IMR-90 (cell line): ENCODE measurements around the gene FAIM2. TPM values are rescaled to one million over a fixed set of nuclear protein-coding genes. Genes with fewer than 3 reads are reported as not detected.

ENCODE experiments used
- ATAC-seq: fragments of 200-7000 bp; cut with Tn5 transposase; 2 replicates; pipeline ENCODE4 v1.9.1; 2020; ENCODE audit warnings: low read depth, mild to moderate bottlenecking, moderate library complexity
- BruUV-seq: library from RNA; stranded (reverse); fragments of 400-500 nt; replicated peaks from 2 replicates; lab custom pipeline; 2021; lab: Mats Ljungman, UMichigan
- CTCF ChIA-PET: fragments of 300-600 bp; formaldehyde crosslinking; extraction: SDS; loops from one replicate; lab custom pipeline; 2021; ENCODE audit warnings: antibody characterized with exemption; lab: Yijun Ruan, JAX
- POLR2A ChIA-PET: fragments of 300-600 bp; sonication (Branson Sonifier 250); formaldehyde crosslinking; loops from one replicate; lab custom pipeline; 2022; ENCODE audit warnings: antibody characterized with exemption; ENCODE audit not compliant: unreplicated experiment; lab: Charles Lee
- DNase-seq: peaks from one replicate; pipeline ENCODE4 v3.0.0; 2013
- H2AFZ ChIP-seq: replicated peaks from 2 replicates; pipeline ENCODE3; 2013; ENCODE audit warnings: low read length, mild to moderate bottlenecking; ENCODE audit not compliant: poor library complexity
- H2AK5ac ChIP-seq: 2 replicates; pipeline ENCODE4 v1.6.1; 2013; ENCODE audit warnings: low read depth, low read length, inconsistent platforms
- H2AK9ac ChIP-seq: replicated peaks from 2 replicates; pipeline ENCODE3; 2013; ENCODE audit warnings: mild to moderate bottlenecking, low read depth, low read length, moderate library complexity; ENCODE audit not compliant: poor library complexity
- H2BK120ac ChIP-seq: 2 replicates; pipeline ENCODE4 v1.6.1; 2013; ENCODE audit warnings: low read depth, low read length, inconsistent platforms
- H2BK15ac ChIP-seq: 3 replicates; pipeline ENCODE4 v1.6.1; 2013; ENCODE audit warnings: low read depth, low read length, inconsistent platforms
- H2BK20ac ChIP-seq: 2 replicates; pipeline ENCODE4 v1.6.1; 2013; ENCODE audit warnings: low read depth, mild to moderate bottlenecking, inconsistent platforms, low read length, moderate library complexity
- H2BK5ac ChIP-seq: 2 replicates; pipeline ENCODE4 v1.6.1; 2013; ENCODE audit warnings: mild to moderate bottlenecking, low read depth, low read length, inconsistent platforms; ENCODE audit not compliant: poor library complexity, severe bottlenecking
- H3K14ac ChIP-seq: replicated peaks from 2 replicates; pipeline ENCODE4 v1.6.1; 2013; ENCODE audit warnings: low read depth, low read length, inconsistent platforms
- H3K18ac ChIP-seq: 2 replicates; pipeline ENCODE4 v1.6.1; 2013; ENCODE audit warnings: low read depth, low read length, control low read depth
- H3K23ac ChIP-seq: 2 replicates; pipeline ENCODE4 v1.6.1; 2013; ENCODE audit warnings: low read depth, low read length, inconsistent platforms
- H3K27ac ChIP-seq: 2 replicates; pipeline ENCODE4 v1.5.1; 2013; ENCODE audit warnings: mild to moderate bottlenecking, control low read depth, low read length; ENCODE audit not compliant: insufficient read depth
- H3K27me3 ChIP-seq: 2 replicates; pipeline ENCODE4 v1.6.1; 2013; ENCODE audit warnings: low read length; ENCODE audit not compliant: control insufficient read depth, insufficient read depth
- H3K36me3 ChIP-seq: 2 replicates; pipeline ENCODE4 v1.6.1; 2013; ENCODE audit warnings: low read length, mixed read lengths; ENCODE audit not compliant: control insufficient read depth, insufficient read depth
- H3K4ac ChIP-seq: 2 replicates; pipeline ENCODE4 v1.6.1; 2013; ENCODE audit warnings: low read depth, low read length, inconsistent platforms
- H3K4me1 ChIP-seq: 2 replicates; pipeline ENCODE4 v1.6.1; 2013; ENCODE audit warnings: low read length, mixed read lengths; ENCODE audit not compliant: control insufficient read depth, insufficient read depth
- H3K4me2 ChIP-seq: 2 replicates; pipeline ENCODE4 v1.6.1; 2013; ENCODE audit warnings: low read depth, mild to moderate bottlenecking, control low read depth, low read length, moderate library complexity
- H3K4me3 ChIP-seq: 2 replicates; pipeline ENCODE4 v1.5.1; 2013; ENCODE audit warnings: low read depth, mild to moderate bottlenecking, control low read depth, low read length, moderate library complexity; ENCODE audit not compliant: insufficient read depth
- H3K56ac ChIP-seq: 2 replicates; pipeline ENCODE4 v1.6.1; 2013; ENCODE audit warnings: low read length, inconsistent platforms; ENCODE audit not compliant: insufficient read depth; ENCODE audit errors: extremely low read depth
- H3K79me1 ChIP-seq, 2 experiments: 2 replicates each; pipeline ENCODE4 v1.6.1; 2013; ENCODE audit warnings: low read length in 2 of 2, inconsistent platforms in 1 of 2, low read depth in 1 of 2
- H3K9ac ChIP-seq: 2 replicates; pipeline ENCODE4 v1.6.1; 2013; ENCODE audit warnings: low read depth, low read length, control low read depth
- H3K9me1 ChIP-seq: 2 replicates; pipeline ENCODE4 v1.6.1; 2013; ENCODE audit warnings: low read length, inconsistent platforms; ENCODE audit not compliant: insufficient read depth
- H3K9me3 ChIP-seq: 2 replicates; pipeline ENCODE4 v1.6.1; 2013; ENCODE audit warnings: low read length; ENCODE audit not compliant: control insufficient read depth, insufficient read depth
- H4K20me1 ChIP-seq: 2 replicates; pipeline ENCODE4 v1.6.1; 2013; ENCODE audit warnings: low read length, inconsistent platforms; ENCODE audit not compliant: insufficient read depth
- H4K5ac ChIP-seq: 2 replicates; pipeline ENCODE4 v1.6.1; 2013; ENCODE audit warnings: mild to moderate bottlenecking, low read depth, low read length, control low read depth
- H4K8ac ChIP-seq, 2 experiments: 2 replicates each; pipeline ENCODE4 v1.6.1; 2013; ENCODE audit warnings: low read depth in 2 of 2, low read length in 2 of 2, control low read depth in 1 of 2, inconsistent platforms in 1 of 2
- H4K91ac ChIP-seq: 2 replicates; pipeline ENCODE4 v1.6.1; 2013; ENCODE audit warnings: low read depth, low read length, inconsistent platforms; ENCODE audit not compliant: insufficient read depth
- BHLHE40 ChIP-seq: fragments of 150-350 bp; IDR thresholded peaks from 2 replicates; pipeline ENCODE4 v1.6.1; 2016; ENCODE audit warnings: mild to moderate bottlenecking, low read depth, low read length
- FOS ChIP-seq: fragments of 150-350 bp; IDR thresholded peaks from 2 replicates; pipeline ENCODE4 v1.6.1; 2016; ENCODE audit warnings: low read depth, low read length
- MAZ ChIP-seq: IDR thresholded peaks from 2 replicates; pipeline ENCODE4 v1.6.1; 2012; ENCODE audit warnings: low read depth, mild to moderate bottlenecking, low read length, improper control_type of control experiment, moderate library complexity, borderline replicate concordance
- NFE2L2 ChIP-seq: fragments of 150-350 bp; IDR thresholded peaks from 2 replicates; pipeline ENCODE4 v1.6.1; 2016; ENCODE audit warnings: low read depth, mild to moderate bottlenecking, low read length
- POLR2A ChIP-seq: IDR thresholded peaks from 2 replicates; pipeline ENCODE4 v1.6.1; 2012; ENCODE audit warnings: mild to moderate bottlenecking, low read depth, low read length
- RCOR1 ChIP-seq: IDR thresholded peaks from 2 replicates; pipeline ENCODE4 v1.6.1; 2012; ENCODE audit warnings: mild to moderate bottlenecking, low read length, improper control_type of control experiment; ENCODE audit not compliant: insufficient replicate concordance
- RFX5 ChIP-seq: IDR thresholded peaks from 2 replicates; pipeline ENCODE4 v1.8.0; 2012; ENCODE audit warnings: low read depth, mild to moderate bottlenecking, low read length, moderate library complexity
- SMC3 ChIP-seq: fragments of 150-350 bp; IDR thresholded peaks from 2 replicates; pipeline ENCODE4 v1.6.1; 2016; ENCODE audit warnings: low read depth, mild to moderate bottlenecking, antibody characterized with exemption, low read length, moderate library complexity
- WGBS, 2 experiments: methylation state at CpG; one replicate each; pipeline versions ENCODE4 v1.1.5 to v1.1.7; 2013; ENCODE audit warnings: missing lambda C conversion rate in 2 of 2; ENCODE audit not compliant: insufficient read length in 1 of 2; ENCODE audit errors: extremely low coverage in 2 of 2; 5-methylcytosine and 5-hydroxymethylcytosine counted together
- dilution Hi-C: fragments of 300-500 bp; cut with HindIII; formaldehyde crosslinking; loops from one replicate; pipeline ENCODE4 v1.14.3; 2018; ENCODE audit warnings: low sequenced_read_pairs; ENCODE audit not compliant: unreplicated experiment
- in situ Hi-C: fragments of 300-500 bp; cut with MboI; formaldehyde crosslinking; loops from 3 replicates; pipeline ENCODE4 v1.14.3; 2019; ENCODE audit warnings: low sequenced_read_pairs, inconsistent platforms, mixed read lengths
- intact Hi-C: fragments of 100-400 bp; cut with micrococcal nuclease; formaldehyde crosslinking; loops from 2 replicates; pipeline ENCODE4 v1.10.0; 2022
- polyA plus RNA-seq, 3 experiments: library from polyadenylated mRNA; depleted of rRNA; stranded (reverse); fragments of >200 nt; gene quantifications; 2 replicates each; pipeline ENCODE4 v1.2.3, GENCODE V29; 2012; ENCODE audit warnings: low replicate concordance in 1 of 3
- total RNA-seq: library from RNA; depleted of rRNA; stranded (reverse); fragments of >200 nt; gene quantifications from 2 replicates; pipeline ENCODE4 v1.2.3, GENCODE V29; 2012
- TF ChIP-seq, protein P1 (sequence below): fragments of 150-350 bp; IDR thresholded peaks from 2 replicates; pipeline ENCODE4 v1.6.1; 2017; ENCODE audit warnings: mild to moderate bottlenecking, antibody characterized with exemption, low read length, low read depth
- TF ChIP-seq, protein P2 (sequence below): fragments of 150-350 bp; IDR thresholded peaks from 2 replicates; pipeline ENCODE4 v1.6.1; 2016; ENCODE audit warnings: low read depth, mild to moderate bottlenecking, low read length, moderate library complexity, borderline replicate concordance
- TF ChIP-seq, protein P3 (sequence below): conservative IDR thresholded peaks from 2 replicates; pipeline ENCODE4 v1.5.1; 2012; ENCODE audit warnings: mild to moderate bottlenecking, low read depth, low read length, improper control_type of control experiment

Gene FAIM2
- total and polyA plus RNA-seq, 2 of the 4 experiments (the other 2 are of a cell fraction), result 0.72 to 5.3 TPM

DNA sequence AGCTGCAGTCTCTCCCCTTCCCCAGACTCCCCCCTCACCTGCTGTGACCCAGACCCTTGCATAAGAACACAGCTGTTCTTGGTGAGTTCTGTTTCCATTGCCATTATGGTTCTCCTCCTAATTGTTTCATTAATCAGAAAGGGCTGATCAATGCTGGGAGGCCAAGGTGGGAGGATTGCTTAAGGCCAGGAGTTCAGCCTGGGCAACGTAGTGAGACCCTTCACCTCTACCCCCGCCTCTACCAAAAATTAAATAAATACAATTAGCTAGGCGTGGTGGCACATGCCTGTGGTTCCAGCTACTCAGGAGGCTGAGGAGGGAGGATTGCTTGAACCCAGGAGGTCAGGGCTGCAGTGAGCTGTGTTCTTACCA, 17.2 kb upstream of the FAIM2 start:
- H2BK5ac ChIP-seq, result no peak overlapping the region
- H3K23ac ChIP-seq, result no peak overlapping the region
- H3K56ac ChIP-seq, result no peak overlapping the region
- H3K4me3 ChIP-seq, result no peak overlapping the region
- no peak overlapping the region for H2AK9ac ChIP-seq
- intact Hi-C loops (no loop called here), dilution Hi-C loops (no loop called here), in situ Hi-C loops (no loop called here)
- H3K27me3 ChIP-seq, result peaks cover 11% of the 10 kb centered on the region
- ChIA-PET POLR2A (interaction anchor here (0.5 kb wide), 1 partner anchor 295 kb away, joined by 5 read pairs; no protein-coding TSS in a partner anchor), CTCF (no interaction called here)
- DNase-seq (no peak), ATAC-seq (no peak)
- no peak overlapping the region for H4K91ac ChIP-seq
- no peak overlapping the region for H2AK5ac ChIP-seq
- H3K9ac ChIP-seq, result no peak overlapping the region
- WGBS, 2 experiments, result no CpG with 5 or more reads among the region's 3 CpGs
- H3K27ac ChIP-seq, result no peak overlapping the region
- H3K14ac ChIP-seq, result no peak overlapping the region
- no TSS peak for BruUV-seq
- H4K8ac ChIP-seq, result no peak overlapping the region
- H3K18ac ChIP-seq, result no peak overlapping the region
- H3K36me3 ChIP-seq, result no peaks in the 10 kb centered on the region
- no peak overlapping the region for H3K4ac ChIP-seq
- TF ChIP-seq SMC3 (no peak), BHLHE40 (no peak), FOS (no peak), POLR2A (no peak), MAZ (no peak), NFE2L2 (no peak), RFX5 (no peak), RCOR1 (no peak)
- TF ChIP-seq, protein P1, sequence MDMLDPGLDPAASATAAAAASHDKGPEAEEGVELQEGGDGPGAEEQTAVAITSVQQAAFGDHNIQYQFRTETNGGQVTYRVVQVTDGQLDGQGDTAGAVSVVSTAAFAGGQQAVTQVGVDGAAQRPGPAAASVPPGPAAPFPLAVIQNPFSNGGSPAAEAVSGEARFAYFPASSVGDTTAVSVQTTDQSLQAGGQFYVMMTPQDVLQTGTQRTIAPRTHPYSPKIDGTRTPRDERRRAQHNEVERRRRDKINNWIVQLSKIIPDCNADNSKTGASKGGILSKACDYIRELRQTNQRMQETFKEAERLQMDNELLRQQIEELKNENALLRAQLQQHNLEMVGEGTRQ, result no peak
- TF ChIP-seq, protein P2, sequence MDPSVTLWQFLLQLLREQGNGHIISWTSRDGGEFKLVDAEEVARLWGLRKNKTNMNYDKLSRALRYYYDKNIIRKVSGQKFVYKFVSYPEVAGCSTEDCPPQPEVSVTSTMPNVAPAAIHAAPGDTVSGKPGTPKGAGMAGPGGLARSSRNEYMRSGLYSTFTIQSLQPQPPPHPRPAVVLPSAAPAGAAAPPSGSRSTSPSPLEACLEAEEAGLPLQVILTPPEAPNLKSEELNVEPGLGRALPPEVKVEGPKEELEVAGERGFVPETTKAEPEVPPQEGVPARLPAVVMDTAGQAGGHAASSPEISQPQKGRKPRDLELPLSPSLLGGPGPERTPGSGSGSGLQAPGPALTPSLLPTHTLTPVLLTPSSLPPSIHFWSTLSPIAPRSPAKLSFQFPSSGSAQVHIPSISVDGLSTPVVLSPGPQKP, result no peak
- TF ChIP-seq, protein P3, sequence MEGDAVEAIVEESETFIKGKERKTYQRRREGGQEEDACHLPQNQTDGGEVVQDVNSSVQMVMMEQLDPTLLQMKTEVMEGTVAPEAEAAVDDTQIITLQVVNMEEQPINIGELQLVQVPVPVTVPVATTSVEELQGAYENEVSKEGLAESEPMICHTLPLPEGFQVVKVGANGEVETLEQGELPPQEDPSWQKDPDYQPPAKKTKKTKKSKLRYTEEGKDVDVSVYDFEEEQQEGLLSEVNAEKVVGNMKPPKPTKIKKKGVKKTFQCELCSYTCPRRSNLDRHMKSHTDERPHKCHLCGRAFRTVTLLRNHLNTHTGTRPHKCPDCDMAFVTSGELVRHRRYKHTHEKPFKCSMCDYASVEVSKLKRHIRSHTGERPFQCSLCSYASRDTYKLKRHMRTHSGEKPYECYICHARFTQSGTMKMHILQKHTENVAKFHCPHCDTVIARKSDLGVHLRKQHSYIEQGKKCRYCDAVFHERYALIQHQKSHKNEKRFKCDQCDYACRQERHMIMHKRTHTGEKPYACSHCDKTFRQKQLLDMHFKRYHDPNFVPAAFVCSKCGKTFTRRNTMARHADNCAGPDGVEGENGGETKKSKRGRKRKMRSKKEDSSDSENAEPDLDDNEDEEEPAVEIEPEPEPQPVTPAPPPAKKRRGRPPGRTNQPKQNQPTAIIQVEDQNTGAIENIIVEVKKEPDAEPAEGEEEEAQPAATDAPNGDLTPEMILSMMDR, result no peak
- H2BK15ac ChIP-seq, result no peak overlapping the region
- peak overlapping the region; percentile 79 for H2AFZ ChIP-seq
- H2BK120ac ChIP-seq, result no peak overlapping the region
- H3K79me1 ChIP-seq, result no peaks in the 10 kb centered on the region; a peak in 1 of 4 replicates
- H3K4me1 ChIP-seq, result no peaks in the 10 kb centered on the region
- peaks cover 9% of the 10 kb centered on the region; the same call in 1 of the 2 replicates for H3K9me1 ChIP-seq
- H4K5ac ChIP-seq, result no peak overlapping the region
- no peaks in the 10 kb centered on the region for H3K9me3 ChIP-seq
- no peak overlapping the region for H2BK20ac ChIP-seq
- no peaks in the 10 kb centered on the region for H4K20me1 ChIP-seq
- H3K4me2 ChIP-seq, result no peak overlapping the region
